ENCODE measurements around the gene ACSM5.
"Not testable (repeated sequence)": the region's sequence is repeated elsewhere in the genome, so short reads cannot be mapped to it uniquely, and the experiment has no call there.

ACSM5 gene

DNA sequence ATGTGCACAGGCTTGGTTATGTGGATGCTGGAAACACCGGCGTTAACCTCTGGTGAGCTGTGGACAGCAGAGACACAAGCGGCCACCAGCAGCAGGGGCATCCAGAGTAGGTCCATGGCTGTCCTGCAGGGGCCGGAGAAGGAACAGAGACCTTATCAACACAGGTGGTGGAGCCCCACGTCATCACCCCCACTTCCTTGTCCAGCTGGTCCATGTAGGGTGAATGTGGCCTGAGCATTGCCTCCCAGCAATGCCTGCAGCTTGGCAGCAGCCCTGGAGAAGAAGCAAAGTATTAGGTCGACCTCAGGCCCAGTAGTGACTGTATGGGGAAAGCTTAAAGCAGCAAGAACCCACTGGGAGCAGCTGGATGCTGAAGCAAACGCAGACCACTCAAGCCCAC lies 10.1 kb upstream of the ACSM5 start:
- DNase-seq (ENCODE audit: low spot score): no peak

DNA sequence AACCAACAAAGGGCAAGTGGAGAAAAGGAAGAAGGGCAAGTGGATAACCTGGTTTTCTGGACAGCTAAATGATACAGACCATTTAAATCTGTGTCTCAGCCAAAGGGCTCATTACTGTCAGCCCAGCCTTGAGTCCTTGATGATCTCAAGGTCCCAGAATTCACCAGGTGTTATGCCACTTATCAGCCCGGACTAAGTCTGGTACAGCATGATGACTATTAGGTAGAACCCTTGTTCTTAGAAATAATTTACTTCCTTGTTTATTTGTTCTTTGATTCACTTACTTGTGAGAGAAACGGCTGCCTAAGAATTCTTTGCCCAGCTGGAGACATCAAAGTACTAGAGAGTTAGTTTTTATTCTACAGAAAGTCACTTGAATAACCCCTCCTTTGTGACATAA lies 8.3 kb upstream of the ACSM5 start:
- DNase-seq (ENCODE audit: low spot score): no peak

DNA sequence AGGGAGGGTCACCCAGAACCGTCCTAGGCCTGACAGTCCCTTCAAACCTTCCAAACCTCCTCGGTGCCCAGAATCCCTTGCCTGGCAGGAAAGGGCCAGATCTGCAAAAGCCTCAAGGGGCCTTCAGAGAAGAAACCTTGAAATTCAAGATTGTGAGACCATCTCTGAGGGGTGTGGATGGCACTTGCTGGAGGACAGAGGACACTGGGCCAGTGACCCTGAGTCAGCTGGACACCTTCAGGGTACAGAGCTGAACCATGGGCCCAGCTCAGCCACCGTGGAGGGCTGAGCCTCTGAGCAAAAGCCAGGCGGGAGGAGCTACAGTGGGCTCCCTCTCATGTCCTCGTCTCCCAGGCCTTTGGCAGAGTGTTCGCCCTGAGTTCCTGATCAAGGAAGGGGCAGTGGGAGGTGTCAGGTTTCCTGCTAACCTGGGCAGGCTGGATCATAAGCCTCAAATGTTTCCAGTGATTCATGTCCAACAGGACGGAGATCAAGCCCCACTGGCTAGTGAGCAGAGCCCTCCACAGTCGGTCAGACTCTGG lies 7.8 kb upstream of the ACSM5 start:
- no peak for DNase-seq (ENCODE audit: low spot score)

DNA sequence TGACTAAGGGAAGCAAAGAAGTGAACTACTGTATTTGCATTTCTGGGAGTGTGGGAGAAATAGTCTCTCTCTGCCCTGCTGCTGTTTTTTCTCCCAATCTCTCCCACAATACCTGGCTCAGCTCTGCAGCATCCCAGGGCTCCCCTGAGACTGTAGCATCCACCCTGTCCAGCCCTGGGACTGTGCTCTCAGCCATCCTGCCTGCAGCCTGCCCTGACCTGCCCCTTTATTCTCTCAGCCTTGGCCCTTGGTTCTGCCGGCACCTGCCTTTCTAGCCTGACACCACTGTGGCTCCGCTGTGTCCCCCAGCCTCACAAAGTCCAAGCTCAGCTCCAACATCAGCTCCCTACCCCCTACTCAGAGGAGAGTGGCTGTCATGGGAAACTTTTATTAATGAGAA lies 6.7 kb upstream of the ACSM5 start:
- no peak for DNase-seq (ENCODE audit: low spot score)

DNA sequence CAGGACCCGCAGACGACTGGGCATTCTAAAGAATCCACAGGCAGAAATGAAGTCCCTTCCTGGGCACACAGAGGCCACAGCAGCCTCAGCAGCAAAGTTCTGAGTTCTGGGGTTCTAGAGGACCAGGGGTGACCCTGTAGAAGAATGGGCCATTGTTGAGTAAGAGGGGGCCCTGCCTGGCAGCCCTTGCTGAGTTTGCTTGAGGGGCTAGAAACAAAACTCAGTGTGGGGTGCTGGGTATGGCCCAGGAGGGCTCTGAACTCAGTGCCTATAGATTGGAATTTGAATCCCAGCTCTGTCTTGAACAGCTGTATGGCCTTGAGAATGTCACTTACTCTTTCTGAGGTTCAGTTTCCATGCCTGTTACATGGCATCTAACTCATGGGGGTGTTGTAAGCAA lies 4.7 kb upstream of the ACSM5 start, which contains the start of gene PDILT:
TSS of gene PDILT (minus strand) at position 101 of the 400 bp plus-strand sequence. CDS start 5,437 bp downstream, outside the sequence.
- no peak for DNase-seq (ENCODE audit: low spot score)

DNA sequence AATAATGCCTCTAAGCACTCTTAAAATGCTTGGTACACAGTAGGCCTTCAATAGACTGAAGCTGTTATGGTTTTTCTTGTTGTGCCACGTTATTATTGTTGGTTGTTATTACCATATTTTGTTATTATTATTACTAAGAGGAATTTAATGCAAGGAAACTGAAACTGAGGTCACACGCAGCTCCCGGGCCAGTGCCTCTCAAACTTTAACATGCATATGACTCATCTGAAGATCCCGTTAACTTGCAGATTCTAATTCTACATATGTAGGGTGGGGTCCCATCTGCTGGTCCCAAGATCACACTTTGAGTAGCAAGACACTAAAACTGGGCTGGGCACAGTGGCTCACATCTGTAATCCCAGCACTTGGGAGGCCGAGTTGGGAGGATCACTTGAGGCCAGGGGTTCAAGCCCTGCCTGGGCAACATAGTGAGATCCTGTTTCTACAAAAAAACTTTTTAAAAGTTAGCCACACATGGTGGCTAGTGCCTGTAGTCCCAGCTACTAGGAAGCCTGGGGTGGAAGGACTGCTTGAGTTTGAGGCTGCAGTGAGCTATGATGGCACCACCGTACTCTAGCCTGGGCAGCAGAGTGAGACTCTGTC lies 888 bp downstream of the ACSM5 start:
- no peak for DNase-seq (ENCODE audit: low spot score)

DNA sequence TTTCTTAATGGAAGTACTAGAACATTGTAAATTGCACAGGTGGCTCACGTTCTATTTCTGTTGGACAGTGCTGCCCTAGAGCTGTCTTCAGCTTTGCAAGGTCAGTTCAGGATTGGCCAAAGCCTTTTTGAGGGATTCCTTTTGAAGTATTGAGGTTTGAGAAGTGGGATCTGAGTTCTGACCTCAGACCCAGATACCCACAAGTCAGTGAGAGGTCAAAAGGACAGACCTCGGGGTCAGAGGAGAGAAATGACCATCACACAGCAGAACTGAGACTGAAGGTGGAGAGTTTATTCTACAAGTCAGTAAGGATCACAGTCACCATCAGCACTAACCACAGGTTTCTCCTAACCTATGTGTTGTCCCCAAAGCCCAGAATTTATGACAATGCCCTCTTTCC lies 1.7 kb downstream of the ACSM5 start:
- no peak for DNase-seq (ENCODE audit: low spot score)

DNA sequence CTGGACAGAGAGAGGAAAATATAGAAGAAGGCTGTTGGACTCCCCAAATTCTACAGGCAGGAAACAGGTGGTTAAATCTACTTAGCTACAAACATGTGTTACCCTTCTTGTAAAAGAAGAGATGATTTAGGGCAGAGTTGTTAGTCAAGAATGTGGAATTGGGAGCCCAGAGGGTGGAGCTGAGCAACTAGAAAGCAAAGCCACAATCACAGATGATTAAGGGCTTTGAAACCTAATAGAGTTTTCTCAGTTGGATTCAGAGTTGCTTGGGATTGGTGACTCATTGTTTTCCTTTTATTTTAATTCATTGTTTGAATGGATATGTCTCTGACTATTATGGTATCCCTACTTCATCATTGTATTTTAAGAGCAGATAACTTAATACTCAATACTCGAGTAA lies 6.2 kb downstream of the ACSM5 start:
- DNase-seq (ENCODE audit: low spot score): no peak

DNA sequence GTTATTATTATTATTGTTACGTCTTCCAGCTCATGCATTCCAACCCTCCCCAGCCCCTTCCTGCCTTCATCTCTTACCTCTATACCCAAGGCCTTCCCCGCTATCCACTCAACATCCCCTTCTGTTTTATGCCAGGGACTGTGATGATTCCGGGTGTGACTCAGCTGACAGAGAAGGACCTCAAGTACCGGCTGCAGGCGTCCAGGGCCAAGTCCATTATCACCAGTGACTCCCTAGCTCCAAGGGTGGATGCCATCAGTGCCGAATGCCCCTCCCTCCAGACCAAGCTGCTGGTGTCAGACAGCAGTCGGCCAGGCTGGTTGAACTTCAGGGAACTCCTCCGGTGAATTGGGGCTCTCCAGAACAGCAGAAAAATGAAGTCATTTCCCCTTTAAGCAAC lies 9.8 kb downstream of the ACSM5 start:
- DNase-seq (ENCODE audit: low spot score): not testable (repeated sequence)

DNA sequence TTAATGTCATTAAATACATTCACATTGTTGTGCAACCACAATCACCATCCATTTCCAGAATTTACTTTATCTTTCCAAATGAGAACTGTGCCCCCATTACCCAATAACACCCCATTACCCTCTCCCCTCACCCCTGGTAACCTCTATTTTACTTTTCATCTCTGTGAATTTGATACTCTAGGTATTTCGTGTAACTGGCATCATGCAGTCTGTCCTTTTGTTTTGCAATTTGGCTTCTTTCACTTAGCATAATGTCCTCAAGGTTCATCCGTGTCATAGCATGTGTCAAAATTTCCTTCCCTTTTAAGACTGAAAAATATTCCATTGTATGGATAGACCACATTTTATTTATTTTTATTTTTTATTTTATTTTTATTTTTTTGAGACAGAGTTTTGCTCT lies 12.4 kb downstream of the ACSM5 start:
- DNase-seq (ENCODE audit: low spot score): not testable (repeated sequence)

DNA sequence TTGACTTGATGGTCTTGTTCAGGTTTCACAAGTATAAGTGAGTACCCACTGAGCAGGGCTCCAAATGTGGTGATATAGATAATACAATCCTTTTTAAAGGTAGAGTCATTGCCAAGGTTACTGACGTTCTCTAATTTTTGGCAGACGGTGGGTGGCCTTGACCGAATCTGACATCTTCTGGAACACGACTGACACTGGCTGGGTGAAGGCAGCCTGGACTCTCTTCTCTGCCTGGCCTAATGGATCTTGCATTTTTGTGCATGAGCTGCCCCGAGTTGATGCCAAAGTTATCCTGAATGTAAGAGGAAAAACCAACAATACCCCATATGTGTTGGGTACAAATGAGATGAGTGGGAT lies 14.4 kb downstream of the ACSM5 start:
- not testable (repeated sequence) for DNase-seq (ENCODE audit: low spot score)

DNA sequence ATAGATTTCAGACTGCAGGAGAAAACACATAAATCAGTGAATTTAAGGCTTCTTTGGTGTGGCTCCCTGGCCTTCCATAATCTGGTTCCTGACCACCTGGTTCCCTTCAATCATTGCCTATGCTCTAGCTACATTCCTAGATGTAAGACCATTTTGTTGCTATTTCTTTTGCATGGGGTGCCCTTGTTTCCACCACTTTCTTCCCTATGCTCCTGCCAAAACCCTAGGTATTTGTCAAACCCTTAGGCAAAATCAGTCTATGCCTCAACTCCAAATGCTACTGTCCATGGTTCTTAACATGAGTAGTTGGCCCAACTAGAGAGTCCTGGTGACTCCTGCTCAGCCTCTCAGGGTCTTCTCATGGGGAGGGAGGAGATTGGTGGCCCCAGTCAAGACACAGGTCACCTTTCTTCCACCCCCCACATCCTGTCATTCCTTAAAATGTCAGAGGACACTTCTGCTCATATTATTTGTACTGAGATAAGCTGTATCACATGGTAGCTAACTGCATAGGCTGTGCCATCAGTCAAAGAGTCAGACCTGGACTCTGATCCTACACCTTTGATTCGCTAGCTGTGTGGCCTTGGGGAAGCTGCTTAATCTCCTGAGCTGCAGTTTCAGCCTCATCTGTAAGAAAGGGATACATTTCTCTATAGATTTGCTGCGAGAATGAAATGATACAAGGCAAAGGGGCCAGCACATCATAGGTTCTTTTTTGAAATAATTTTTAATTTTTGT lies 15.0 kb downstream of the ACSM5 start:
- DNase-seq (ENCODE audit: low spot score): no peak

DNA sequence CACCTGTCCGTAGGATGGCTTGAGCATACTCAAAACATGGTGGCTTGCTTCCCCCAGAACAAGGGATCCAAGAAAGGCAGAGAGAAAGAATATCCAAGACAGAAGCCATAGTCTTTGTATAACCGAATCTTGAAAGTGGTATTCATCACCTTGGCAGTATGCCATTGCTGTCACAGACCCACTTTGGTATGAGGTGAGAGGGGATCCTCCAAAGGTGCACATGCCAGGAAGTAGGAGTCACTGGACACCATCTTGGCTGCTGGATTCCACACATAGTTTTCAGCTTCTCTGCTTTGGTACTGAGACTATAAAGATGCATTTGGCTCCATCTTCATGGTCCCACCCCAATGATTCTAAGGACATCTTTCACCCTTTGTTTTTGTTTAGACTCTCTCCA lies 18.1 kb downstream of the ACSM5 start:
- DNase-seq (ENCODE audit: low spot score): not testable (repeated sequence)

DNA sequence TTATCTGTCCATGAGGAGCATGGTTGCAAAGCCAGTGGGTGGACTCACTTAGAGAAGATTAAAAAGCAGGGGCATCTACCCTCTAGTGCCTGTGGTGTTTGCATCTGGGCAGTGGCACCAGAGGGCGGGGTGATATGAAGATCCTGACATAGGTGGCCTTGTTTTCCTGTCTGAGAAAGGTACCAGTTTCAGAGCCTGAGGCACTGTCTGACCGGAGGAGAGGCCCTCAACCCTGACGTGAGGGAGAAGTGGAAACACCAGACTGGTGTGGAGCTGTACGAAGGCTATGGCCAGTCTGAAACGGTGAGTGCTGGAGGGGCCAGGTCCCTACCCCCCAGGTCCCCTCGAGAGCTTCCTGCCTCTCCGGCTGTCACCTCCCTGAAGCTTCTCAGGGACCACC lies 20.2 kb downstream of the ACSM5 start:
- not testable (repeated sequence) for DNase-seq (ENCODE audit: low spot score)

DNA sequence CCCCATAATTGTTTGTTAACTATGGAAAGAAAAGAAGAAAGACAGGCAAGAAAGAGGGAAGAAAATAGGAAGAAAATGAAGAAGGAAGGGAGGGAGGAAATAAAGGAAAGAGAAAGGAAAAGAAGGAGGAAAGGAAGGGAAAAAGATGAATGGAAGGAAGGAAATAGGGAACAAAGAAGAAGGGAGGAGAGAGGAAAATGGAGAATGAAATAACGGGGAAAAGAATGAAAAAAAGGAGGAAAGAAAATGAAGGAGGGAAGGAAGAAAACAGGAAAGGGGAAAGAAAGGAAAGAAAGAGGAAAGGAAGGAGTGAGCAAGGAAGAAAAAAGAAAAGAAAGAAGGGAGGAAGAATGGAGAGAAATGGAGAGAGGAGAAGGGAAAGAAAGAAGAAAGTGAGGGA lies 21.1 kb downstream of the ACSM5 start:
- DNase-seq (ENCODE audit: low spot score): not testable (repeated sequence)

DNA sequence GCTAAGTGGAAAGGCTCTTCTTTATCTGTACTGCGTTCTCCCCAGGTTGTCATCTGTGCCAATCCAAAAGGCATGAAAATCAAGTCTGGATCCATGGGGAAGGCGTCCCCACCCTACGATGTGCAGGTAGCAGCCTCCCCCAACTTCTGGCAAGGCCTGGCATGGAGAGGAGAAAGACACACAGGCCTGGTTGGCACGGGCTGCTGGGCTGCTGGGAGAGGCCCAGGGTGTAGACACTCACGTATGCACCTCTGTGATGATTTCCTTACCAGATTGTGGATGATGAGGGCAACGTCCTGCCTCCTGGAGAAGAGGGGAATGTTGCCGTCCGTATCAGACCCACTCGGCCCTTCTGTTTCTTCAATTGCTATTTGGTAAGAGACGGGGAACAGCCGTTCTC lies 21.6 kb downstream of the ACSM5 start:
- no peak for DNase-seq (ENCODE audit: low spot score)

DNA sequence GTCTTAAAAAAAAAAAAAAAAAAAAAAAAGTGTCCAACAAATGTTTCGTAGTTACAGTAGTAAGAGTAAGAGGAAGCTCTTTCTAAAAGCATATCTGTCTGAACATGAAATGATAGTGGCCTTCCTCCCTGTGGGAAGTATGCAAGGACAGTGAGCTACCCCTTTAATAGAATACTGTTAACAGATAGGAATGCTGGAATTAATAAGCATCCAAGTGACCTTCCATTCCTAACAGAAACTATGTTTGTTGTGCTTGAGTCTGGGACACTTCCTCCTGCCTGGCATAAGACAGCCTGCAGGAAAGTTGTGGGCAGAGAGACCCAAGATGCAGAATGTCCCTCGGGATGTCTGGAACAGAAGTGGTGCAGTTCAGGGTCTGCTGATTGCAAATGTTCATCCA lies 29.6 kb downstream of the ACSM5 start:
- not testable (repeated sequence) for DNase-seq (ENCODE audit: low spot score)

DNA sequence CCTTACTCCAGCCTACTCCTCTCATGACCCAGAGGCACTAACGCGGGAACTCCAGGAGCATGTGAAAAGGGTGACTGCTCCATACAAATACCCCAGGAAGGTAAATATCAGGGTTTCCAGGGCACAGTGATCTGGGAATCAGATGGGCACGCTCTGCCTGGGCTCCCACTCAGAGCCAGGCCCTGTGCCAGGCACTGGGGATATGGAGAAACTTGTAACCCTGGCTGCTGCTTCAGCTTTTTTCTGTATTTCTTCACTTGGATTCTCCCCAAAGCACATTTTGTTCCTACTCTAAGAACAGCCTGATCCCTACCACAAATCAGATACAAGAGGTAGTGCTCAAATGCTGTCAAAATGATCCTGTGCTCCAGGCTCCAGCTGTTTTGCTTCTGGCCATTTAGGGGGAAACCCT lies 30.5 kb downstream of the ACSM5 start:
- DNase-seq (ENCODE audit: low spot score): not testable (repeated sequence)

DNA sequence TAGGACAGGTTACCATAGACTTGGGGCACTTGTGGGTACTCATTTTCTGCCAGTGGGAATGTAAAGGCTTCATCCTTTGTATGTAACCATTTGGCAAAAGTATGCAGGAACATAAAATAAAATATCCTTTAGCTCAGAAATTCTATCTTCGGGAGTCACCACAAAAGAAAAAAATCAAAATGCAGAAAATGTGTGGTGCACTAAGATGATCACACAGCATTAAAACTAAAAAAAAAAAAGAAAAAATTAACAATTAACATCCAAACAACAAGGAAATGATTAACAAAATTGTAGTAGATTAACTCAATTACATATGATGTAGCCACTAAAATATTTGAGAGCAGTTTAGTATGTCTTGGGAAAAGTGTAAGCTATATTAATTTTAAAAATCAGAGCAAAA lies 31.4 kb downstream of the ACSM5 start:
- DNase-seq (ENCODE audit: low spot score): not testable (repeated sequence)

DNA sequence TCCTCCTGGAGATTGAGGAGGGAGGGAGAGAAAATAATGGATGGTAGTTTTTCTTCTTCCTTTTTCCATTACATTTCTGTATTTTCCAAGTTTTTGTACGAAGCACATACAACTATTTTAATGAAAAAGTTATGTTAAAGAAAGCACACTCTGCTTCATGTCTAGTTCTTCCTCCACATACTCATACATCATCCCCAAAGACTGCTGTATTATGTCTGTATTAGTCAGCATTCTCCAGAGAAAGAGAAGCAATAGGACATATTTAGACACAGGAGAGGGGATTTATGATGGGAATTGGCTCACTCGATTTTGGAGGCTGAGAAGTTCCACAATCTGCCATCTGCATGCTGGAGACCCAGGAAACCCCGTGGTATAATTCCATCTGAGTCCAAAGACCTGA lies 31.9 kb downstream of the ACSM5 start:
- DNase-seq (ENCODE audit: low spot score): no peak

DNA sequence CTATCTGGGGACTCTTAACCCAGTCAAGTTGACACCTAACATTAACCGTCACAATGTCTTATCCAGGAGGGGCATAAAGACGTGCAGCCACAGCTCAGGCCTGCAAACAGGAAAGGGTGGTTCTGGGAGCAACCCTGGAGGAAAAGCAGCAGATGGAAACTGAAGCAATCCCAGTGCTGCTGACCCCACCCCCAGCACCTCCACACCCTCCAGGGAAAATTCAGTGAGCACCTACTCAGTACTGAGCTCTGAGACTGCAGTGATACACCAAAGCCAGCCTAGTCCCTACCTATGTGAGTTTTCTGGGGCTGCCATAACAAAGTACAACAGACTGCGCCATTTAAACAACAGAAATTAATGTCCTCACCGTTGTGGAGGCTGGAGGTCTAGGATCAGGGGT lies 32.5 kb downstream of the ACSM5 start:
- DNase-seq (ENCODE audit: low spot score): not testable (repeated sequence)

DNA sequence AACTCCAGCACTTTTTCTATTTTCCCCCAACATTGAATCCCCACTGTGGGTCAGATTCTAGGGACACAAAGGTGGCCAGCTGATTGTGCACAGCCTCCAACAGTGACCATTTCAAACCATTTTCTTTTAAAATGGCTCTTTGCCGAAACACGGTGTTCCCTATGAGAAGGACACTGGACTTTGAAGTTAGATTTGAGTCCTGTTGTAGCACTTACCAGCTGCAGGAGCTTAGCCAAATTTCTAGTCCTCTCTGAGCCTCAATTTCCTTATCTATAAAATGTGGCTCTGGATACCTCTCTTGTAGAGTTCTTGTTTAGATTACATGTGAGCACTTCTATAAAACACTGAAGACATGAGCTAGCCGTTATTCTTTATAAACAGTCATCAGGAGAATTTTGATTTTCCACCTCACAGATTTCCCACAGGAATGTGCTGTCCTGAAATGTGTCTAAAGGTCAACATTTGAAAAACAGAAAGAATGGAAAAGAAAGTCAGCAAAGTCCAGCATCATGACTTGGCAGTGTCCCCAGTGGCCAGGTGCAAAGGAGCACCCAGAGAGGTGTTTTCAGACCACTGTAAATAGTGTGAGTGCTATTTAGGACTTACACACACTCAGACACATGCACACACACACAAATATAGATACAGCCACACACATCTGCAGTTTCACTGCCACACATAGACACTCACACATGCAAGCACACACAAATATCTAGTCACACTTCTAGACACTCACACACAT lies 37.5 kb downstream of the ACSM5 start:
- not testable (repeated sequence) for DNase-seq (ENCODE audit: low spot score)

DNA sequence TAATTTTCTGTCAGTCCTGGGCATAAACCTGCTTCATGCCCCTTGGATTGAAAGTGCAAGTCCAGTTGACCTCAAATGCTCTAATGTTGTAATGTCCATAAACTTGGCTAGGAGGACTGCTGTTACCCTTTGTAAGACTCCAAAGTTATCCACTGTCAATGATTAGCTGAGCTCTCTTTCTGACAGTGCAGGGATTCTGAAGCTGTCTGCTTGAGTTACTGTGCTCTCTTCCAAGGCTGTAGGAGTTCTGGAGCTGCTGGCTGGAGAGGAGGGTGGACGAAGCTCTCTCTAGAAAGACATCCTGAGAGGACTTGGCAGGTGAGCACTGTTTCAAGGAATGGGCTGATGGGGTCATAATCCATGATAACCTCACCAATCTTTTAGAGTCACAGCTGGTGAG lies 42.0 kb downstream of the ACSM5 start, which contains the start of gene ACSM2A:
TSS of gene ACSM2A (plus strand) at position 158 of the 400 bp plus-strand sequence. CDS start 8,594 bp downstream, outside the sequence.
- not testable (repeated sequence) for DNase-seq (ENCODE audit: low spot score)
